Neural cell (in vitro differentiated cells): Measurements from ENCODE around the gene DUSP5.

Experiments used
- EP300 ChIP-seq: fragments of 450-650 bp; conservative IDR thresholded peaks from 2 replicates; pipeline ENCODE4 v1.6.1; 2014; ENCODE audit warnings: antibody characterized with exemption, mild to moderate bottlenecking, moderate library complexity; ENCODE audit not compliant: poor library complexity, severe bottlenecking
- EZH2 ChIP-seq: fragments of 200-600, 300-800 bp; shearing (Covaris generic), sonication (generic); IDR thresholded peaks from 2 replicates; pipeline ENCODE4 v1.6.1; 2014; ENCODE audit warnings: antibody characterized with exemption, low read length, borderline replicate concordance, mild to moderate bottlenecking; ENCODE audit not compliant: insufficient read depth, poor library complexity, severe bottlenecking
- MXI1 ChIP-seq: fragments of 450-650 bp; conservative IDR thresholded peaks from 2 replicates; pipeline ENCODE4 v1.6.1; 2014; ENCODE audit warnings: antibody characterized with exemption, mild to moderate bottlenecking; ENCODE audit not compliant: poor library complexity, severe bottlenecking
- POLR2AphosphoS5 ChIP-seq: IDR thresholded peaks from 2 replicates; pipeline ENCODE4 v1.6.1; 2012
- RAD21 ChIP-seq: fragments of 450-650 bp; conservative IDR thresholded peaks from 2 replicates; pipeline ENCODE4 v1.6.1; 2014; ENCODE audit warnings: antibody characterized with exemption, mild to moderate bottlenecking, moderate library complexity
- REST ChIP-seq: IDR thresholded peaks from 2 replicates; pipeline ENCODE4 v1.6.1; 2012; ENCODE audit warnings: borderline replicate concordance
- SMC3 ChIP-seq: fragments of 450-650 bp; conservative IDR thresholded peaks from 2 replicates; pipeline ENCODE4 v1.6.1; 2014; ENCODE audit warnings: antibody characterized with exemption, mild to moderate bottlenecking, moderate library complexity; ENCODE audit not compliant: poor library complexity
- TAF1 ChIP-seq: IDR thresholded peaks from 2 replicates; pipeline ENCODE4 v1.6.1; 2012; ENCODE audit warnings: low read depth
- TF ChIP-seq, protein P1 (sequence below): fragments of 450-650 bp; IDR thresholded peaks from 2 replicates; pipeline ENCODE4 v1.5.1; 2014; ENCODE audit warnings: antibody characterized with exemption, mild to moderate bottlenecking, moderate library complexity; ENCODE audit not compliant: poor library complexity, severe bottlenecking

GRCh38 chr10:110498982-110499795 is 1.5 kb downstream of the DUSP5 start:
- TF ChIP-seq, protein P1, sequence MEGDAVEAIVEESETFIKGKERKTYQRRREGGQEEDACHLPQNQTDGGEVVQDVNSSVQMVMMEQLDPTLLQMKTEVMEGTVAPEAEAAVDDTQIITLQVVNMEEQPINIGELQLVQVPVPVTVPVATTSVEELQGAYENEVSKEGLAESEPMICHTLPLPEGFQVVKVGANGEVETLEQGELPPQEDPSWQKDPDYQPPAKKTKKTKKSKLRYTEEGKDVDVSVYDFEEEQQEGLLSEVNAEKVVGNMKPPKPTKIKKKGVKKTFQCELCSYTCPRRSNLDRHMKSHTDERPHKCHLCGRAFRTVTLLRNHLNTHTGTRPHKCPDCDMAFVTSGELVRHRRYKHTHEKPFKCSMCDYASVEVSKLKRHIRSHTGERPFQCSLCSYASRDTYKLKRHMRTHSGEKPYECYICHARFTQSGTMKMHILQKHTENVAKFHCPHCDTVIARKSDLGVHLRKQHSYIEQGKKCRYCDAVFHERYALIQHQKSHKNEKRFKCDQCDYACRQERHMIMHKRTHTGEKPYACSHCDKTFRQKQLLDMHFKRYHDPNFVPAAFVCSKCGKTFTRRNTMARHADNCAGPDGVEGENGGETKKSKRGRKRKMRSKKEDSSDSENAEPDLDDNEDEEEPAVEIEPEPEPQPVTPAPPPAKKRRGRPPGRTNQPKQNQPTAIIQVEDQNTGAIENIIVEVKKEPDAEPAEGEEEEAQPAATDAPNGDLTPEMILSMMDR = no peak
- TF ChIP-seq EP300 (no peak), RAD21 (no peak), REST (no peak), POLR2AphosphoS5 (no peak), SMC3 (no peak), EZH2 (no peak), MXI1 (no peak), TAF1 (no peak)
